HG02973 (cell line): ENCODE results near the gene RAD51.

Source experiments
- ATAC-seq: cut with Tn5 transposase; IDR thresholded peaks from one replicate; pipeline ENCODE4 v1.9.1; 2021; ENCODE audit warnings: moderate library complexity; ENCODE audit not compliant: unreplicated experiment

RAD51 gene

DNA sequence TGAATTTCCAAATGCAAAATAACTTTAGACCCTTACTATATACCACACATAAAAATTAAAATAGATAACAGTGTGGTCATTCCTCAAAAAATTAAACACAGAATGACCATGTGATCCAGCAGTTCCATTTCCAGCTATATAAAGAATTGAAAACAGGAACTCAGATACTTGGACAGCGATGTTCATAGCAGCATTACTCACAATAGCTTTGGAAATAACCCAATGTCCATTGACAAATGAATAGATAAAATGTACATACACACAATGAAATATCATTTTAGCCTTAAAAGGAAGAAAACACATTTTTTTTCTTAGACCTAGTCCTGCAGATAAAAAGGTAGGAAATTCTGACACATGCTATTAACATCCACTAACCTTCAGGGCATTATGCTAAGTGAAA lies 26.7 kb downstream of the RAD51 start:
- ATAC-seq: no peak

- no peak for ATAC-seq
Measured at GRCh38 chr15:40722354-40722753, 27.4 kb downstream of the RAD51 start.

- no peak for ATAC-seq
Measured at GRCh38 chr15:40722934-40723333, 28.0 kb downstream of the RAD51 start.

GRCh38 chr15:40723919-40724318 lies 28.9 kb downstream of the RAD51 start:
- no peak for ATAC-seq

DNA sequence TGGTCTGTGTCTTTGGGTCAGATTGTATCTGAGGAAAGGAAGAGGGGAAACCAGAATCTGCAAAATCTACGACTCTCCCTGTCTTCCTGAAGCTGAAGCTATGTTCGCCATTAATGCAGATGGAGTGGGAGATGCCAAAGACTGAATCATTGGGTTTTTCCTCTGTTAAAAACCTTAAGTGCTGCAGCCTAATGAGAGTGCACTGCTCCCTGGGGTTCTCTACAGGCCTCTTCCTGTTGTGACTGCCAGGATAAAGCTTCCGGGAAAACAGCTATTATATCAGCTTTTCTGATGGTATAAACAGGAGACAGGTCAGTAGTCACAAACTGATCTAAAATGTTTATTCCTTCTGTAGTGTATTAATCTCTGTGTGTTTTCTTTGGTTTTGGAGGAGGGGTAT lies 36.1 kb downstream of the RAD51 start:
- no peak for ATAC-seq

- ATAC-seq: no peak
Measured at GRCh38 chr15:40736575-40736974, 41.6 kb downstream of the RAD51 start.

GRCh38 chr15:40737048-40737447 lies 42.1 kb downstream of the RAD51 start:
- no peak for ATAC-seq

DNA sequence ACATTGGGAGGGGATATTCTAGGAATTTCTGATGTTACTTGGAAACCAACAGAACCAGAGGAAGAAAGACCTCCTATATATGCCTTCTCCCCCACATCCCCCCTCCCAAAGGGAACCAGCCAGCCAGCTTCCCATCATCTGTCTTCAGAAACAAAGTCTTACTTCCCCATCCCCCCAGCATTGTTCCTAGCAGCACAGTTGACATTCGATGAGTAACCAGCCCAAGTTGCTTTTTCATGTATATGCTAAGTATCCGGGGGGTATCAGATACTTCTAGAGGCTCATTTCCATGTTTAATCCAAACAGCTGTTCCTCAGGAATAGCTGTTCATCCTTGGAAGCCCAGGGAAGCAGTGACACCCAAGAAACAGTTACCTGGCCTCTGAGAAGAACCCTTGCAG lies 44.1 kb downstream of the RAD51 start:
- no peak for ATAC-seq

GRCh38 chr15:40739854-40740253 lies 44.9 kb downstream of the RAD51 start:
- ATAC-seq: no peak

DNA sequence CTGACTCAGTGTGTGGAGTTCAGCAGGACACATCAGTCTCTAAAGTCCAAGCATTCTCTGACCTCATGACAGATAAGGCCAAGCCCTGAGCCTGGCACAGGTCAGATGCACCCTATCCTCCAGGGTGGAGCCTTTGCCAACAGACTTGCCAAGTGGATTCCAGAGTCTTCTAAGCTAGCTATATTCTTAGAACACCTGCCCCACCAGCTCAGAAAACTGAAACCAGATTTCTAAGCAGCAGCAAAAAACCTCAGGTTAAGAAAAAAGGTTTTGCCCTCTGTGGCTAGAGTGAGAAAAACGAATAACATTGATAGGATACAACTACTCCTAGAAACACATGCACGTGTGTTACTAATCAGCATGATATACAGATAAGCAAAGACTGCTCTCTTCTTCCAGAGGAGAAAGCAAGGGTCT lies 48.5 kb downstream of the RAD51 start:
- no peak for ATAC-seq

DNA sequence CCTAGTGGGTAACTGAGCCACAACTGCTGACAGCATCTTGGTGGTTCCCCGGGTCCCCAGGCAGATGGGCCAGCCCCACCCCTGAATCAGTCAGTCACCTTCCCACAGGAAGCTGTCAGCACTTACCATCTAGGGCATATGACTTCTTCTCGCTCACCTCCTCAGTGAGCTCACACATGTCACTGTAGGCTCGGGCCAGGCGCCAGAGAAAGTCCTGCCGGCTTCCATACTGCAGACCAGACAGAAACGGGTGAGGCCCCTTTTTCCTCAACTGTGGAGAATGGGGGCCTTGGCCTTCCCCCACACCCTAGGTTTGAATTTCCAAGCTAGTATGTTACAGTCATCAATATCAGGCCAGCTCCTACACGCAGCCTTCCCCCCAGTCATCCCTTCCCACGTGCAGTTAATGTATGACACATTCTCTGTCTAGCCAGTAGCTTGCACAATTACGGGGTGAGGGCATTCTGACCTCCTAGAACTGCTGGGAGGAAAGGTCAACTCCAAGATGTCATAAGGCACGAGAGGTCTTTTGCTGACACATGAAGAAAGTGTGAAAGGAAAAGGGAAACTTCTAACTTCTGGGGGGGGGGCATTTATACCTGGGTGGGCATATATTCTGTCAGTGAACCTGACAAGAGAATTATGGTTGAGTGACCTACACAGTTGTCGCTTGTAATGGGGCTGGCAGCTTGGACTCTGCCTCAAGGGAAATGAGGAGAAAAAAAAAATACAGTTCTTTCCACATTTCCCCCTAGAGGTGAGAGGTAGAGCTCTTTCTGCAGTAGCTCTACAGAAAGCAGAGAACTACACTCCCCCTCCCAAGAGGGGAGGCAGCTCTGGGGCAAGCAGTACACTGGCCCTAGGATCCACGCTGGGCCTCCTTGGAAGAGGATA lies 49.2 kb downstream of the RAD51 start:
- ATAC-seq: no peak

DNA sequence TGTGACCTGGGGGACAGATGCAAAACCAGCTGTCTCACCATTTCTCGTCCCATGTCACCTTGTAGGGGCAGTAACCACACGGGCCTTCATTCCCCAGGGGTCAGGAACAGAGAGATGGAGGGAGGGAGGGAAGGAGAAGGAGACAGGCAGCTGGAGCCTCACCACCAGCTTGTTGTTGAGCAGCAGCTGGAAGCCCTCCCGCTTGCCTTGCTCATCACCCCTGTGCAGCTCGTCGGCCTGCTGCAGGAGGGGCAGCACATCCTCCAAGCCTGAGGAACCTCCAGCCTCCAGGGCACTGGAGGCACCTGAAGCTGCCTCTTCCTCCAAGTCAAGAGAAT lies 49.8 kb downstream of the RAD51 start:
- no peak for ATAC-seq

DNA sequence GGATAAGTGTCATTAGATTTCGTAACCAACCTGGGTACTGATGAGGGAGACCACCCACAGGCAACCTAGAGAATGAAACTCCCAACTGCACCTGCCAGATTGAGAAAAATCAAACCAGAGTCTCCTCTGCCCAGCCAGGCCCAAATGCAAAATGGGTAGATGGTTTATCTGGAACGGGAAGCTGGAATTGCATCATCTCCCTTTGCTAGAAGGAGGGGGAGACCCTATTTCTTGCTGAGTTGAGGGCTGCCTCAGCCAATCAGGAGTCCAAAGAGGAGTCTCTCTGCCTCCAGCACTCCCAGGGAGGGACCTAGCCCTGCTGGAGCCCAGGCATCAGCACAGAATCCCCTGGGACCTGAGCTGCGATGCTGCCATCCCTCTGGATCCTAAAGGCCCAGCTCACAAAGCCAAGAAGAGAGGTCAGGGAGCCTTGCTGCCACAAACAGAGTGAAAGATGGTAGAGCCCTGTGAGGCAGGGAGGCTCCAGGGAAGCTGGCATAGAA lies 52.0 kb downstream of the RAD51 start:
- ATAC-seq: no peak

DNA sequence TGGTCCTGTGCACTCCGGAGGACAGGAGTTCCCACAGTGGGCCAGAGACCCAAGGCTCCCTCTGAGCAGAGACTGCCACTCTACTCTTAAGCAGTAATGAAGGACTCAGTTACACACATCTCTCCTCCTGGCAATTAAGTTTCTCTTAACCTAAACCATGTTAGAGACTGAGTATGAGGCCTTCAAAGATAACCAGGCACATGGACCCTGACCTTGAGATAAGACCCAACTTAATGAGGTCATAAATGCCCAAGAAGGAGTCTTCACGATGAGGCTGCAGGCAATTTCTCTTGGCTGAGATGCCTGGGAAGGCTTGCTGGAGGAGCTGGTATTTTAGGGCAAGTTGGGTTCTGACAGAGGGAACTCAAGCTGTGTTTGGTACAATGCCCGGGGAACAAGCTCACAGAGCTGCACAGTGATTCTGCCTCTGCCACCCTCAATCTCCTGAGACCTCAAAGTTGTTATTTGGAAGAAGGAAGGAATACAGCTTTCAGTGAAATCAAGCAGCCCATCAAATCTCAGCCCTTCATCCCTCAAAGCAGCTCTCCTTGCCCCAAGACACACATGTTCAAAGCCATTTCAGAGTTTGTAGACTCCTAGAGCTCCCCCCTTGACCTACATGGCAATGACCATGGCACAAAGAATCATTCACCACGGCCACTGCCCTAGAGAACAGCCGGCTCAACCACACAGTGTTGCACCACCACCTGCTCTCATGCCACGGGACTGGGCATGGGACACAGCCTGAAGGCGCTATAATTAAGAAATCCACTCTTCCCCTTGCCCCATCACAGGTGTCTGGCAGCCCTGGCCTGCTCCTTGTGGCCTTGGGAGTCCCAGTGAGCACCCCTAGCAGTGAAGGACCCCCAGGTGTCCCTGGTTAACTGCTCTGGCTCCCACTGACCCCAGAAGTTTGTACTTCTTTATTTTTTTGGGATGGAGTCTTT lies 53.0 kb downstream of the RAD51 start:
- ATAC-seq: no peak

GRCh38 chr15:40749151-40749630 lies 54.2 kb downstream of the RAD51 start:
- ATAC-seq: no peak

DNA sequence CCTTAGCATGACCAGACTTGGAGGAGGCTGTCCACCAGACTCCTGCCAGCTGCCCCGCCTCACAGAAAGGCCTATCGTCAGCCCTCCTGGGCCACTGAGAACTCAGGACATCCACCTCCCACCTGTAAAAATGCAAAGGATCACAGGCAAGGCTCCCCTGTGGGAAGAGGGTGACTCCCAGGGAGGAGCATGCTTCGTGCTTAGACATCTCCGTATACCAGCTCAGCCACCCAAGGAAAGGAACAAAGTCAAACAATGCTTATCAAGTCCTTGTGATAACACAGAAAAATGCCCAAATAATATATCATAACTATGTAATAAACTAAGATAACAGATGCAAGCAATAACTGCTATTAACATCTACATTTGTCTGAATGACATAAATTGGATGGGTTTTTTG lies 55.9 kb downstream of the RAD51 start:
- no peak for ATAC-seq

DNA sequence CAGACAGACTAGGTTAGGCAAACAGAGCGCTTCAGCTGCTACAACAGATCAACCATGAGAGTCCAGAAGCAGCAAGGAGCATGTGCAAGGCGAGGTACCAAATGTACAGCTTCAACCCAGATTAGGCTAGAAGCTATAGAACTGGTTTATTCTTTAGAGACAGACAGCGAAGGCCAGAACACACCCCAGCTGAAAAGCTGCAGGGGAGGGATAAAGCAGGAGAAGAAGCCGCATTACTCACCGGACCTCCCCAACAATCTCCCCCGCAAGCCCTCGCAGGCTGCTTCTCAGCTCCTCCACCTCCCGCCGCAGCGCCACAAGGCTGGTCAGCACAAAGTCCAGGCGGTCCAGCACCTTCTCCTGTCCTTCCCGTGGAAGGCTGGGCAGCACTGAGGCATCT lies 56.8 kb downstream of the RAD51 start:
- ATAC-seq: no peak

DNA sequence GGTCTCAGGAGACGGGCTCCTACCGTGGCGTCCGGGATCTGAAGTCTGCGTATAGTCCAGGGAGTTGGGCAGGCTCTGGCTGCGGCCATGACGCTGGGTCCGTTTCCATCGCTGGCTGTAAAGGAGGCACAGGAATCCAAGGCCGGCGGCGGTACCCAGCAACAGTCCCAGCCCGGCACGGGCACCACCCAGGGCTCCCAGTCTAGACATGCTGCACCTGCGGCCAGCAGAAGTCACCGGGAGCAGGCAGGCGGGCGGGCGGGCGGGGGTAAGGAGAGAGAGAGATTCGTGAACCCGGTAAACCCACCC lies 59.6 kb downstream of the RAD51 start:
- ATAC-seq: peak; percentile 3

- ATAC-seq: peak; percentile 65
Measured at GRCh38 chr15:40754883-40755811, 60.2 kb downstream of the RAD51 start, which contains the start of gene RMDN3. TSS of gene RMDN3 (minus strand) at chr15:40755254. CDS start at chr15:40754783, 471 bp downstream.

GRCh38 chr15:40755812-40756208 lies 60.8 kb downstream of the RAD51 start:
- ATAC-seq: no peak

GRCh38 chr15:40756938-40757337 lies 62.0 kb downstream of the RAD51 start:
- ATAC-seq: no peak
